ENCODE data around the gene IGF2BP1. TPM values are rescaled to one million over a fixed set of nuclear protein-coding genes. Genes with fewer than 3 reads are reported as not detected.
"Not testable (repeated sequence)": the region's sequence is repeated elsewhere in the genome, so short reads cannot be mapped to it uniquely, and the experiment has no call there.

IGF2BP1 gene
- polyA plus RNA-seq, 4 donors: 0.30 to 34.0 (median 0.45) TPM; not detected in 1

- Histone ChIP-seq H3K4me3 (ENCODE audit: low read depth in 1 of 3, low read length in 3 of 3) (no peak overlapping the region), H3K27ac (ENCODE audit: low read depth in 1 of 3, low read length in 2 of 3) (peak overlapping the region in 1 of 3 donors; percentile 14), H3K36me3 (ENCODE audit: control insufficient read depth in 3 of 3, insufficient read depth in 2 of 3, low read depth in 1 of 3, low read length in 3 of 3) (peaks cover 0 to 67% (median 0%) of the 10 kb centered on the region in 3 donors), H3K4me1 (ENCODE audit: control insufficient read depth in 3 of 3, insufficient read depth in 2 of 3, low read depth in 1 of 3, low read length in 2 of 3) (peaks cover 0 to 10% (median 0%) of the 10 kb centered on the region in 3 donors), H3K9me3 (ENCODE audit: control insufficient read depth in 2 of 2, insufficient read depth in 1 of 2, low read depth in 1 of 2, low read length in 1 of 2) (no peaks in the 10 kb centered on the region), H3K27me3 (ENCODE audit: control insufficient read depth in 3 of 3, insufficient read depth in 3 of 3, low read length in 3 of 3) (no peaks in the 10 kb centered on the region)
- WGBS, 3 donors: 23 to 39% (median 27%) methylated on average over 11 of the region's 11 CpGs
- FAIRE-seq (no peak), DNase-seq (peak; percentile 73 to 89)
Observed at GRCh38 chr17:49031965-49032928, 35.1 kb downstream of the IGF2BP1 start.

GRCh38 chr17:49035470-49036269, 38.5 kb downstream of the IGF2BP1 start:
- 77 to 87% (median 85%) methylated on average over 41 to 42 of the region's 42 CpGs for WGBS, 3 donors
- Histone ChIP-seq H3K9me3 (ENCODE audit: control insufficient read depth in 2 of 2, insufficient read depth in 1 of 2, low read depth in 1 of 2, low read length in 1 of 2) (no peaks in the 10 kb centered on the region), H3K4me3 (ENCODE audit: low read depth in 1 of 3, low read length in 3 of 3) (no peak overlapping the region), H3K4me1 (ENCODE audit: control insufficient read depth in 3 of 3, insufficient read depth in 2 of 3, low read depth in 1 of 3, low read length in 2 of 3) (peaks cover 0 to 3% (median 0%) of the 10 kb centered on the region in 3 donors), H3K27me3 (ENCODE audit: control insufficient read depth in 3 of 3, insufficient read depth in 3 of 3, low read length in 3 of 3) (no peaks in the 10 kb centered on the region), H3K36me3 (ENCODE audit: control insufficient read depth in 3 of 3, insufficient read depth in 2 of 3, low read depth in 1 of 3, low read length in 3 of 3) (peaks cover 0 to 70% (median 0%) of the 10 kb centered on the region in 3 donors), H3K27ac (ENCODE audit: low read depth in 1 of 3, low read length in 2 of 3) (no peak overlapping the region)
- DNase-seq (peak in 1 of 2 donors; percentile 64), FAIRE-seq (no peak)

GRCh38 chr17:49036270-49036626, 39.1 kb downstream of the IGF2BP1 start:
- DNase-seq: no peak
- no peaks in the 10 kb centered on the region for H3K27me3 ChIP-seq (ENCODE audit: control insufficient read depth in 3 of 3, insufficient read depth in 3 of 3, low read length in 3 of 3)
- H3K4me3 ChIP-seq (ENCODE audit: low read depth in 1 of 3, low read length in 3 of 3): no peak overlapping the region
- H3K4me1 ChIP-seq (ENCODE audit: control insufficient read depth in 3 of 3, insufficient read depth in 2 of 3, low read depth in 1 of 3, low read length in 2 of 3): peaks cover 0 to 3% (median 0%) of the 10 kb centered on the region in 3 donors
- H3K27ac ChIP-seq (ENCODE audit: low read depth in 1 of 3, low read length in 2 of 3): no peak overlapping the region
- H3K9me3 ChIP-seq (ENCODE audit: control insufficient read depth in 2 of 2, insufficient read depth in 1 of 2, low read depth in 1 of 2, low read length in 1 of 2): no peaks in the 10 kb centered on the region
- no peak for FAIRE-seq
- 94 to 96% (median 95%) methylated on average over 13 of the region's 13 CpGs for WGBS, 3 donors
- peaks cover 0 to 71% (median 0%) of the 10 kb centered on the region in 3 donors for H3K36me3 ChIP-seq (ENCODE audit: control insufficient read depth in 3 of 3, insufficient read depth in 2 of 3, low read depth in 1 of 3, low read length in 3 of 3)

- Histone ChIP-seq H3K4me3 (ENCODE audit: low read depth in 1 of 3, low read length in 3 of 3) (no peak overlapping the region), H3K4me1 (ENCODE audit: control insufficient read depth in 3 of 3, insufficient read depth in 2 of 3, low read depth in 1 of 3, low read length in 2 of 3) (no peaks in the 10 kb centered on the region), H3K27ac (ENCODE audit: low read depth in 1 of 3, low read length in 2 of 3) (no peak overlapping the region), H3K36me3 (ENCODE audit: control insufficient read depth in 3 of 3, insufficient read depth in 2 of 3, low read depth in 1 of 3, low read length in 3 of 3) (peaks cover 0 to 74% (median 0%) of the 10 kb centered on the region in 3 donors), H3K9me3 (ENCODE audit: control insufficient read depth in 2 of 2, insufficient read depth in 1 of 2, low read depth in 1 of 2, low read length in 1 of 2) (no peaks in the 10 kb centered on the region), H3K27me3 (ENCODE audit: control insufficient read depth in 3 of 3, insufficient read depth in 3 of 3, low read length in 3 of 3) (no peaks in the 10 kb centered on the region)
- FAIRE-seq (no peak), DNase-seq (no peak)
- WGBS, 3 donors: 94 to 98% (median 97%) methylated on average over 8 of the region's 8 CpGs
Observed at GRCh38 chr17:49038138-49038537, 41.0 kb downstream of the IGF2BP1 start.

GRCh38 chr17:49038544-49038943, 41.4 kb downstream of the IGF2BP1 start:
- Histone ChIP-seq H3K27ac (ENCODE audit: low read depth in 1 of 3, low read length in 2 of 3) (no peak overlapping the region), H3K36me3 (ENCODE audit: control insufficient read depth in 3 of 3, insufficient read depth in 2 of 3, low read depth in 1 of 3, low read length in 3 of 3) (peaks cover 0 to 76% (median 0%) of the 10 kb centered on the region in 3 donors), H3K4me3 (ENCODE audit: low read depth in 1 of 3, low read length in 3 of 3) (no peak overlapping the region), H3K4me1 (ENCODE audit: control insufficient read depth in 3 of 3, insufficient read depth in 2 of 3, low read depth in 1 of 3, low read length in 2 of 3) (no peaks in the 10 kb centered on the region), H3K9me3 (ENCODE audit: control insufficient read depth in 2 of 2, insufficient read depth in 1 of 2, low read depth in 1 of 2, low read length in 1 of 2) (no peaks in the 10 kb centered on the region), H3K27me3 (ENCODE audit: control insufficient read depth in 3 of 3, insufficient read depth in 3 of 3, low read length in 3 of 3) (no peaks in the 10 kb centered on the region)
- WGBS, 3 donors: 61 to 82% (median 63%) methylated on average over 1 of the region's 2 CpGs
- FAIRE-seq: no peak
- no peak for DNase-seq

GRCh38 chr17:49039518-49039917, 42.3 kb downstream of the IGF2BP1 start:
- H3K9me3 ChIP-seq (ENCODE audit: control insufficient read depth in 2 of 2, insufficient read depth in 1 of 2, low read depth in 1 of 2, low read length in 1 of 2); FAIRE-seq; H3K4me3 ChIP-seq (ENCODE audit: low read depth in 1 of 3, low read length in 3 of 3); H3K27me3 ChIP-seq (ENCODE audit: control insufficient read depth in 3 of 3, insufficient read depth in 3 of 3, low read length in 3 of 3); H3K4me1 ChIP-seq (ENCODE audit: control insufficient read depth in 3 of 3, insufficient read depth in 2 of 3, low read depth in 1 of 3, low read length in 2 of 3); DNase-seq; H3K27ac ChIP-seq (ENCODE audit: low read depth in 1 of 3, low read length in 2 of 3): not testable (repeated sequence)
- H3K36me3 ChIP-seq (ENCODE audit: control insufficient read depth in 3 of 3, insufficient read depth in 2 of 3, low read depth in 1 of 3, low read length in 3 of 3): peaks cover 0 to 76% (median 0%) of the 10 kb centered on the region in 3 donors
- WGBS, 3 donors: 88 to 91% (median 89%) methylated on average over 6 of the region's 6 CpGs

- no peak overlapping the region for H3K27ac ChIP-seq (ENCODE audit: low read depth in 1 of 3, low read length in 2 of 3)
- DNase-seq (no peak), FAIRE-seq (no peak)
- WGBS, 3 donors: 67 to 78% (median 72%) methylated on average over 4 of the region's 4 CpGs
- no peaks in the 10 kb centered on the region for H3K9me3 ChIP-seq (ENCODE audit: control insufficient read depth in 2 of 2, insufficient read depth in 1 of 2, low read depth in 1 of 2, low read length in 1 of 2)
- no peaks in the 10 kb centered on the region for H3K4me1 ChIP-seq (ENCODE audit: control insufficient read depth in 3 of 3, insufficient read depth in 2 of 3, low read depth in 1 of 3, low read length in 2 of 3)
- no peak overlapping the region for H3K4me3 ChIP-seq (ENCODE audit: low read depth in 1 of 3, low read length in 3 of 3)
- peaks cover 0 to 79% (median 0%) of the 10 kb centered on the region in 3 donors for H3K36me3 ChIP-seq (ENCODE audit: control insufficient read depth in 3 of 3, insufficient read depth in 2 of 3, low read depth in 1 of 3, low read length in 3 of 3)
- H3K27me3 ChIP-seq (ENCODE audit: control insufficient read depth in 3 of 3, insufficient read depth in 3 of 3, low read length in 3 of 3): no peaks in the 10 kb centered on the region
Observed at GRCh38 chr17:49041527-49041926, 44.3 kb downstream of the IGF2BP1 start.

- Histone ChIP-seq H3K4me1 (ENCODE audit: control insufficient read depth in 3 of 3, insufficient read depth in 2 of 3, low read depth in 1 of 3, low read length in 2 of 3) (no peaks in the 10 kb centered on the region), H3K4me3 (ENCODE audit: low read depth in 1 of 3, low read length in 3 of 3) (no peak overlapping the region), H3K36me3 (ENCODE audit: control insufficient read depth in 3 of 3, insufficient read depth in 2 of 3, low read depth in 1 of 3, low read length in 3 of 3) (peaks cover 0 to 84% (median 0%) of the 10 kb centered on the region in 3 donors), H3K27ac (ENCODE audit: low read depth in 1 of 3, low read length in 2 of 3) (no peak overlapping the region), H3K9me3 (ENCODE audit: control insufficient read depth in 2 of 2, insufficient read depth in 1 of 2, low read depth in 1 of 2, low read length in 1 of 2) (no peaks in the 10 kb centered on the region), H3K27me3 (ENCODE audit: control insufficient read depth in 3 of 3, insufficient read depth in 3 of 3, low read length in 3 of 3) (no peaks in the 10 kb centered on the region)
- WGBS, 3 donors: 75 to 77% (median 76%) methylated on average over 2 of the region's 2 CpGs
- FAIRE-seq (no peak), DNase-seq (no peak)
Observed at GRCh38 chr17:49045376-49045775, 48.2 kb downstream of the IGF2BP1 start.

Measured in small intestine (tissue), 7 donors.